GM18502 (cell line): ENCODE data around the gene ANAPC1.
"Not testable (repeated sequence)": the region's sequence is repeated elsewhere in the genome, so short reads cannot be mapped to it uniquely, and the experiment has no call there.

Experiments
- ATAC-seq: cut with Tn5 transposase; IDR thresholded peaks from one replicate; pipeline ENCODE4 v1.9.1; 2021; ENCODE audit warnings: mild to moderate bottlenecking; ENCODE audit not compliant: unreplicated experiment, poor library complexity

The ANAPC1 gene

GRCh38 chr2:111904726-111905474 is 20.9 kb upstream of the ANAPC1 start:
- no peak for ATAC-seq

GRCh38 chr2:111903930-111904439 is 20.0 kb upstream of the ANAPC1 start:
- no peak for ATAC-seq

- ATAC-seq: no peak
Measured at GRCh38 chr2:111903516-111903915, 19.5 kb upstream of the ANAPC1 start.

GRCh38 chr2:111900859-111901258 is 16.9 kb upstream of the ANAPC1 start:
- ATAC-seq: no peak

GRCh38 chr2:111898703-111899514 is 14.9 kb upstream of the ANAPC1 start:
- ATAC-seq: peak; percentile 23

- ATAC-seq: peak; percentile 74
Measured at GRCh38 chr2:111897924-111898702, 14.1 kb upstream of the ANAPC1 start, which contains the start of gene MERTK. Gene MERTK, plus strand, starts transcription at chr2:111898607. Its CDS starts 129 bp downstream, at chr2:111898736.

- no peak for ATAC-seq
Measured at GRCh38 chr2:111897630-111897923, 13.6 kb upstream of the ANAPC1 start.

- ATAC-seq: no peak
Measured at GRCh38 chr2:111896576-111896975, 12.6 kb upstream of the ANAPC1 start.

GRCh38 chr2:111896024-111896423 is 12.0 kb upstream of the ANAPC1 start:
- ATAC-seq: no peak

GRCh38 chr2:111884592-111884964 is 585 bp upstream of the ANAPC1 start:
- peak; percentile 11 for ATAC-seq

GRCh38 chr2:111872806-111873205 is 11.2 kb downstream of the ANAPC1 start:
- ATAC-seq: not testable (repeated sequence)

- ATAC-seq: not testable (repeated sequence)
Measured at GRCh38 chr2:111865124-111865523, 18.9 kb downstream of the ANAPC1 start.

- not testable (repeated sequence) for ATAC-seq
Measured at GRCh38 chr2:111860005-111860404, 24.0 kb downstream of the ANAPC1 start.

- not testable (repeated sequence) for ATAC-seq
Measured at GRCh38 chr2:111852544-111852943, 31.4 kb downstream of the ANAPC1 start.

- ATAC-seq: not testable (repeated sequence)
Measured at GRCh38 chr2:111850646-111851045, 33.3 kb downstream of the ANAPC1 start.

- not testable (repeated sequence) for ATAC-seq
Measured at GRCh38 chr2:111839625-111840282, 44.2 kb downstream of the ANAPC1 start.

- ATAC-seq: not testable (repeated sequence)
Measured at GRCh38 chr2:111838992-111839391, 45.0 kb downstream of the ANAPC1 start.

GRCh38 chr2:111834221-111834620 is 49.8 kb downstream of the ANAPC1 start:
- ATAC-seq: not testable (repeated sequence)

GRCh38 chr2:111830479-111830878 is 53.5 kb downstream of the ANAPC1 start:
- peak; percentile 69 for ATAC-seq

- ATAC-seq: not testable (repeated sequence)
Measured at GRCh38 chr2:111828217-111828766, 55.7 kb downstream of the ANAPC1 start.
